WTC11 (cell line): ENCODE measurements around the gene ARTN. TPM values are rescaled to one million over a fixed set of nuclear protein-coding genes. Genes with fewer than 3 reads are reported as not detected.
A peak's percentile ranks its signal among the peaks of the same experiment; 100 is the strongest.

Experiments
- ATAC-seq: fragments of 200-7000 bp; cut with Tn5 transposase; 2 replicates; pipeline ENCODE4 v1.10.0; 2021; ENCODE audit warnings: mild to moderate bottlenecking, moderate library complexity
- CTCF ChIA-PET: fragments of 300-600 bp; sonication (Branson Sonifier 250); formaldehyde crosslinking; loops from one replicate; lab custom pipeline; 2021; ENCODE audit warnings: antibody characterized with exemption; lab: Charles Lee
- POLR2A ChIA-PET: fragments of 350-600 bp; sonication (Branson Sonifier 250); formaldehyde crosslinking; loops from one replicate; lab custom pipeline; 2021; ENCODE audit warnings: antibody characterized with exemption; lab: Charles Lee
- DNase-seq: peaks from one replicate; pipeline ENCODE4 v3.0.0; 2021; ENCODE audit warnings: low spot score
- H3K27ac Mint-ChIP-seq: 2 replicates; pipeline ENCODE4 v1.8.0; 2021; ENCODE audit warnings: mixed read lengths
- H3K27me3 Mint-ChIP-seq: 2 replicates; pipeline ENCODE4 v1.8.0; 2021; ENCODE audit warnings: low read depth, mild to moderate bottlenecking, moderate library complexity, mixed read lengths
- H3K36me3 Mint-ChIP-seq: 2 replicates; pipeline ENCODE4 v1.8.0; 2021; ENCODE audit warnings: mixed read lengths
- H3K4me1 Mint-ChIP-seq: 2 replicates; pipeline ENCODE4 v1.8.0; 2022; ENCODE audit warnings: mixed read lengths
- H3K4me3 Mint-ChIP-seq: 2 replicates; pipeline ENCODE4 v1.8.0; 2021; ENCODE audit warnings: mild to moderate bottlenecking, moderate library complexity, mixed read lengths
- H3K9me3 Mint-ChIP-seq: 2 replicates; pipeline ENCODE4 v1.8.0; 2021; ENCODE audit warnings: mixed read lengths
- ETV6 ChIP-seq: sonication (generic); formaldehyde crosslinking; IDR thresholded peaks from 2 replicates; pipeline ENCODE4 v1.8.1; 2022; ENCODE audit warnings: mild to moderate bottlenecking, missing genetic modification reagents
- FOXJ3 ChIP-seq: sonication (generic); formaldehyde crosslinking; IDR thresholded peaks from 2 replicates; pipeline ENCODE4 v1.9.0; 2021; ENCODE audit warnings: missing genetic modification reagents, mild to moderate bottlenecking, borderline replicate concordance
- GRHL2 ChIP-seq: fragments of 250-450 bp; sonication (Bioruptor Pico); IDR thresholded peaks from 2 replicates; pipeline ENCODE4 v1.8.0; 2022; ENCODE audit warnings: mild to moderate bottlenecking, moderate library complexity; ENCODE audit not compliant: insufficient replicate concordance, severe bottlenecking
- NR2C2 ChIP-seq: sonication (generic); formaldehyde crosslinking; IDR thresholded peaks from 2 replicates; pipeline ENCODE4 v1.8.0; 2022; ENCODE audit warnings: mild to moderate bottlenecking, missing genetic modification reagents
- SP1 ChIP-seq: sonication (generic); formaldehyde crosslinking; conservative IDR thresholded peaks from 2 replicates; pipeline ENCODE4 v1.8.1; 2022; ENCODE audit warnings: missing genetic modification reagents
- TCF7 ChIP-seq: sonication (generic); formaldehyde crosslinking; IDR thresholded peaks from 2 replicates; pipeline ENCODE4 v1.8.0; 2022; ENCODE audit warnings: mild to moderate bottlenecking, low read depth, missing genetic modification reagents, moderate library complexity
- ZNF416 ChIP-seq: fragments of 250-450 bp; sonication (Bioruptor Pico); IDR thresholded peaks from 2 replicates; pipeline ENCODE4 v1.9.0; 2021; ENCODE audit warnings: mild to moderate bottlenecking, inconsistent platforms
- total RNA-seq: library from RNA; stranded (reverse); gene quantifications from 3 replicates; pipeline ENCODE4 v1.2.3, GENCODE V29; 2021
- TF ChIP-seq, protein P1 (sequence below): sonication (generic); formaldehyde crosslinking; IDR thresholded peaks from 2 replicates; pipeline ENCODE4 v1.8.0; 2023; ENCODE audit warnings: missing genetic modification reagents, mild to moderate bottlenecking, borderline replicate concordance
- TF ChIP-seq, protein P2 (sequence below): sonication (generic); formaldehyde crosslinking; IDR thresholded peaks from 2 replicates; pipeline ENCODE4 v1.8.1; 2023; ENCODE audit warnings: mild to moderate bottlenecking, missing genetic modification reagents, moderate library complexity
- TF ChIP-seq, protein P3 (sequence below): sonication (generic); formaldehyde crosslinking; IDR thresholded peaks from 2 replicates; pipeline ENCODE4 v1.8.1; 2022; ENCODE audit warnings: low read depth, mild to moderate bottlenecking, moderate library complexity, missing genetic modification reagents, borderline replicate concordance
- TF ChIP-seq, protein P4 (sequence below): sonication (generic); formaldehyde crosslinking; IDR thresholded peaks from 2 replicates; pipeline ENCODE4 v1.8.1; 2023; ENCODE audit warnings: mild to moderate bottlenecking, missing genetic modification reagents, borderline replicate concordance
- TF ChIP-seq, protein P5 (sequence below): sonication (generic); formaldehyde crosslinking; IDR thresholded peaks from 2 replicates; pipeline ENCODE4 v1.8.1; 2023; ENCODE audit warnings: mild to moderate bottlenecking, missing genetic modification reagents, moderate library complexity
- TF ChIP-seq, protein P6 (sequence below): sonication (generic); formaldehyde crosslinking; IDR thresholded peaks from 2 replicates; pipeline ENCODE4 v1.8.1; 2023; ENCODE audit warnings: mild to moderate bottlenecking, missing genetic modification reagents
- TF ChIP-seq, protein P7 (sequence below): fragments of 250-450 bp; sonication (Bioruptor Pico); IDR thresholded peaks from 2 replicates; pipeline ENCODE4 v1.9.0; 2021; ENCODE audit warnings: moderate library complexity, mild to moderate bottlenecking, inconsistent platforms, borderline replicate concordance

Gene ARTN
- total RNA-seq, 1 experiment from 2014 or later: 28.5 TPM

DNA sequence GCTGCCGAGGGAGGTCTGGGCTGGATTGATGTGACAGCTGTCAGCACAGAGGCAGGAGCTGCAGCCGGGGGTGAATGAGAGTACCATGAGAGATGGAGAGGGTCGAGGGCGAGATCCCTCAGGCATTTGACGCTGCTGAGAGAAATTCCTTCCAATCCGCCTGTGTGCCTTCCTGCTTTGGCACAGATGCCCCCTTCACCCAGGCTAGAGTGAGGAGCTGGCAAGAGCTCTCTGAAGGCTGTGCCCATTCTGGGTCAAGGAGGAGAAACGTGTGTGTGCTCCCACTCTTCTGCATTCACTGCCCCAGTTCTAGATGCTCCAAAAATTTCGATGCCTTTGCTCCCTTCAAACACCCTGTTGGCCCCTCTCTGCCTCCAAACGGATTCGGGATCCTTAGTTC lies 4.8 kb downstream of the ARTN start (continued):
- TF ChIP-seq, protein P1, sequence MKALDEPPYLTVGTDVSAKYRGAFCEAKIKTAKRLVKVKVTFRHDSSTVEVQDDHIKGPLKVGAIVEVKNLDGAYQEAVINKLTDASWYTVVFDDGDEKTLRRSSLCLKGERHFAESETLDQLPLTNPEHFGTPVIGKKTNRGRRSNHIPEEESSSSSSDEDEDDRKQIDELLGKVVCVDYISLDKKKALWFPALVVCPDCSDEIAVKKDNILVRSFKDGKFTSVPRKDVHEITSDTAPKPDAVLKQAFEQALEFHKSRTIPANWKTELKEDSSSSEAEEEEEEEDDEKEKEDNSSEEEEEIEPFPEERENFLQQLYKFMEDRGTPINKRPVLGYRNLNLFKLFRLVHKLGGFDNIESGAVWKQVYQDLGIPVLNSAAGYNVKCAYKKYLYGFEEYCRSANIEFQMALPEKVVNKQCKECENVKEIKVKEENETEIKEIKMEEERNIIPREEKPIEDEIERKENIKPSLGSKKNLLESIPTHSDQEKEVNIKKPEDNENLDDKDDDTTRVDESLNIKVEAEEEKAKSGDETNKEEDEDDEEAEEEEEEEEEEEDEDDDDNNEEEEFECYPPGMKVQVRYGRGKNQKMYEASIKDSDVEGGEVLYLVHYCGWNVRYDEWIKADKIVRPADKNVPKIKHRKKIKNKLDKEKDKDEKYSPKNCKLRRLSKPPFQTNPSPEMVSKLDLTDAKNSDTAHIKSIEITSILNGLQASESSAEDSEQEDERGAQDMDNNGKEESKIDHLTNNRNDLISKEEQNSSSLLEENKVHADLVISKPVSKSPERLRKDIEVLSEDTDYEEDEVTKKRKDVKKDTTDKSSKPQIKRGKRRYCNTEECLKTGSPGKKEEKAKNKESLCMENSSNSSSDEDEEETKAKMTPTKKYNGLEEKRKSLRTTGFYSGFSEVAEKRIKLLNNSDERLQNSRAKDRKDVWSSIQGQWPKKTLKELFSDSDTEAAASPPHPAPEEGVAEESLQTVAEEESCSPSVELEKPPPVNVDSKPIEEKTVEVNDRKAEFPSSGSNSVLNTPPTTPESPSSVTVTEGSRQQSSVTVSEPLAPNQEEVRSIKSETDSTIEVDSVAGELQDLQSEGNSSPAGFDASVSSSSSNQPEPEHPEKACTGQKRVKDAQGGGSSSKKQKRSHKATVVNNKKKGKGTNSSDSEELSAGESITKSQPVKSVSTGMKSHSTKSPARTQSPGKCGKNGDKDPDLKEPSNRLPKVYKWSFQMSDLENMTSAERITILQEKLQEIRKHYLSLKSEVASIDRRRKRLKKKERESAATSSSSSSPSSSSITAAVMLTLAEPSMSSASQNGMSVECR: no peak
- TF ChIP-seq ZNF416 (CRISPR knock-in tag): no peak
- TF ChIP-seq, protein P2, sequence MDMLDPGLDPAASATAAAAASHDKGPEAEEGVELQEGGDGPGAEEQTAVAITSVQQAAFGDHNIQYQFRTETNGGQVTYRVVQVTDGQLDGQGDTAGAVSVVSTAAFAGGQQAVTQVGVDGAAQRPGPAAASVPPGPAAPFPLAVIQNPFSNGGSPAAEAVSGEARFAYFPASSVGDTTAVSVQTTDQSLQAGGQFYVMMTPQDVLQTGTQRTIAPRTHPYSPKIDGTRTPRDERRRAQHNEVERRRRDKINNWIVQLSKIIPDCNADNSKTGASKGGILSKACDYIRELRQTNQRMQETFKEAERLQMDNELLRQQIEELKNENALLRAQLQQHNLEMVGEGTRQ (CRISPR knock-in tag): no peak
- TF ChIP-seq, protein P3, sequence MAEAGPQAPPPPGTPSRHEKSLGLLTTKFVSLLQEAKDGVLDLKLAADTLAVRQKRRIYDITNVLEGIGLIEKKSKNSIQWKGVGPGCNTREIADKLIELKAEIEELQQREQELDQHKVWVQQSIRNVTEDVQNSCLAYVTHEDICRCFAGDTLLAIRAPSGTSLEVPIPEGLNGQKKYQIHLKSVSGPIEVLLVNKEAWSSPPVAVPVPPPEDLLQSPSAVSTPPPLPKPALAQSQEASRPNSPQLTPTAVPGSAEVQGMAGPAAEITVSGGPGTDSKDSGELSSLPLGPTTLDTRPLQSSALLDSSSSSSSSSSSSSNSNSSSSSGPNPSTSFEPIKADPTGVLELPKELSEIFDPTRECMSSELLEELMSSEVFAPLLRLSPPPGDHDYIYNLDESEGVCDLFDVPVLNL: no peak
- TF ChIP-seq, all 79 proteins: peak for 0

DNA sequence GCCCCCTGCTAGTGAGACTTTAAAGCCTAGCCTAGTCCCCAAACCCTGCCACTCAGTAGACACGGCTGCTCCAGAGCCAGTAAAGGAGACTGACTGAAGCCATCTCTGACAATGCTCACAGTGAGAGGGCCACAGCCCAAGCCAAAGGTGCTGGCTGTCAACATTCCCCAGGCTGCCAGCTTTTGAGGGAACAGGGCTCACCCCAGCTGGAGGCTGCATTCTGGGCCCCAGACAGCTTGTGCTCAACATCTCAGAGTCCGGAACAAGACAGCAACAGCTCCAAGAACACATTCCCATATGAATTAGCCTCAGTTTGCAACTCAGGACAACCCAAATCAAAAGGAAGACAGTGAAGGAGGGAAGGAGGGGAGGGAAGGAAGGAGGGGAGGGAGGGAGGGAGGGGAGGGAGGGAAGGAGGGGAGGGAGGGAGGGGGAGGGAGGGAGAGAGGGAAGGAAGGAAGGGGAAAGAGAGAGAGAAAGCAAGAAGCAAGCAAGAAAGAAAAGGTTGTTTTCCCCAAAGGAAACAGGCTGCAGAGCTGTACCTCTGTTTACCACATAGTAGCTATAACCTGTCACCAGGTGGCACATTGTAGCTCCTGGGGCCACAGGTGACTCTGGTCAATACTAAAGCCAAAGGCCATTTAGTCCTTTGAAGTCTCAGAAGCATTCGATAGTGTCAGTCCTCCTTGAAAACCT lies 5.4 kb downstream of the ARTN start:
- POLR2A ChIA-PET: interaction anchor here (0.9 kb wide), 1 partner anchor 176 kb away, joined by 3 read pairs; no protein-coding TSS in a partner anchor
- Mint-ChIP-seq H3K36me3 (no peaks in the 10 kb centered on the region), H3K27me3 (no peaks in the 10 kb centered on the region; the same call in 1 of the 2 replicates), H3K4me1 (peaks cover 59% of the 10 kb centered on the region), H3K9me3 (no peaks in the 10 kb centered on the region), H3K4me3 (no peak overlapping the region), H3K27ac (peak overlapping the region; percentile 22; the same call in 1 of the 2 replicates)
- ATAC-seq (no peak), DNase-seq (no peak)
- TF ChIP-seq TCF7 (CRISPR knock-in tag): no peak
- TF ChIP-seq, protein P4, sequence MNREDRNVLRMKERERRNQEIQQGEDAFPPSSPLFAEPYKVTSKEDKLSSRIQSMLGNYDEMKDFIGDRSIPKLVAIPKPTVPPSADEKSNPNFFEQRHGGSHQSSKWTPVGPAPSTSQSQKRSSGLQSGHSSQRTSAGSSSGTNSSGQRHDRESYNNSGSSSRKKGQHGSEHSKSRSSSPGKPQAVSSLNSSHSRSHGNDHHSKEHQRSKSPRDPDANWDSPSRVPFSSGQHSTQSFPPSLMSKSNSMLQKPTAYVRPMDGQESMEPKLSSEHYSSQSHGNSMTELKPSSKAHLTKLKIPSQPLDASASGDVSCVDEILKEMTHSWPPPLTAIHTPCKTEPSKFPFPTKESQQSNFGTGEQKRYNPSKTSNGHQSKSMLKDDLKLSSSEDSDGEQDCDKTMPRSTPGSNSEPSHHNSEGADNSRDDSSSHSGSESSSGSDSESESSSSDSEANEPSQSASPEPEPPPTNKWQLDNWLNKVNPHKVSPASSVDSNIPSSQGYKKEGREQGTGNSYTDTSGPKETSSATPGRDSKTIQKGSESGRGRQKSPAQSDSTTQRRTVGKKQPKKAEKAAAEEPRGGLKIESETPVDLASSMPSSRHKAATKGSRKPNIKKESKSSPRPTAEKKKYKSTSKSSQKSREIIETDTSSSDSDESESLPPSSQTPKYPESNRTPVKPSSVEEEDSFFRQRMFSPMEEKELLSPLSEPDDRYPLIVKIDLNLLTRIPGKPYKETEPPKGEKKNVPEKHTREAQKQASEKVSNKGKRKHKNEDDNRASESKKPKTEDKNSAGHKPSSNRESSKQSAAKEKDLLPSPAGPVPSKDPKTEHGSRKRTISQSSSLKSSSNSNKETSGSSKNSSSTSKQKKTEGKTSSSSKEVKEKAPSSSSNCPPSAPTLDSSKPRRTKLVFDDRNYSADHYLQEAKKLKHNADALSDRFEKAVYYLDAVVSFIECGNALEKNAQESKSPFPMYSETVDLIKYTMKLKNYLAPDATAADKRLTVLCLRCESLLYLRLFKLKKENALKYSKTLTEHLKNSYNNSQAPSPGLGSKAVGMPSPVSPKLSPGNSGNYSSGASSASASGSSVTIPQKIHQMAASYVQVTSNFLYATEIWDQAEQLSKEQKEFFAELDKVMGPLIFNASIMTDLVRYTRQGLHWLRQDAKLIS (CRISPR knock-in tag): no peak
- TF ChIP-seq, protein P5, sequence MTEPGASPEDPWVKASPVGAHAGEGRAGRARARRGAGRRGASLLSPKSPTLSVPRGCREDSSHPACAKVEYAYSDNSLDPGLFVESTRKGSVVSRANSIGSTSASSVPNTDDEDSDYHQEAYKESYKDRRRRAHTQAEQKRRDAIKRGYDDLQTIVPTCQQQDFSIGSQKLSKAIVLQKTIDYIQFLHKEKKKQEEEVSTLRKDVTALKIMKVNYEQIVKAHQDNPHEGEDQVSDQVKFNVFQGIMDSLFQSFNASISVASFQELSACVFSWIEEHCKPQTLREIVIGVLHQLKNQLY: no peak
- TF ChIP-seq, protein P6, sequence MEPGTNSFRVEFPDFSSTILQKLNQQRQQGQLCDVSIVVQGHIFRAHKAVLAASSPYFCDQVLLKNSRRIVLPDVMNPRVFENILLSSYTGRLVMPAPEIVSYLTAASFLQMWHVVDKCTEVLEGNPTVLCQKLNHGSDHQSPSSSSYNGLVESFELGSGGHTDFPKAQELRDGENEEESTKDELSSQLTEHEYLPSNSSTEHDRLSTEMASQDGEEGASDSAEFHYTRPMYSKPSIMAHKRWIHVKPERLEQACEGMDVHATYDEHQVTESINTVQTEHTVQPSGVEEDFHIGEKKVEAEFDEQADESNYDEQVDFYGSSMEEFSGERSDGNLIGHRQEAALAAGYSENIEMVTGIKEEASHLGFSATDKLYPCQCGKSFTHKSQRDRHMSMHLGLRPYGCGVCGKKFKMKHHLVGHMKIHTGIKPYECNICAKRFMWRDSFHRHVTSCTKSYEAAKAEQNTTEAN: no peak
- TF ChIP-seq GRHL2 (CRISPR knock-in tag): no peak
- no peak for TF ChIP-seq NR2C2 (CRISPR knock-in tag)
- no peak for TF ChIP-seq SP1 (CRISPR knock-in tag)
- TF ChIP-seq, protein P7, sequence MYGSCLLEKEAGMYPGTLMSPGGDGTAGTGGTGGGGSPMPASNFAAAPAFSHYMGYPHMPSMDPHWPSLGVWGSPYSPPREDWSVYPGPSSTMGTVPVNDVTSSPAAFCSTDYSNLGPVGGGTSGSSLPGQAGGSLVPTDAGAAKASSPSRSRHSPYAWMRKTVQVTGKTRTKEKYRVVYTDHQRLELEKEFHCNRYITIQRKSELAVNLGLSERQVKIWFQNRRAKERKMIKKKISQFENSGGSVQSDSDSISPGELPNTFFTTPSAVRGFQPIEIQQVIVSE: no peak
- no peak for TF ChIP-seq FOXJ3 (CRISPR knock-in tag)
- no peak for TF ChIP-seq ETV6 (CRISPR knock-in tag)
- CTCF ChIA-PET: interaction anchor here (0.6 to 11.9 kb wide), 10 partner anchors 9 to 172 kb away, joined by 3 to 992 read pairs (median 3); no protein-coding TSS in a partner anchor
